Caco-2 (cell line): ENCODE measurements around the gene PPP1R14D. TPM values are rescaled to one million over a fixed set of nuclear protein-coding genes. Genes with fewer than 3 reads are reported as not detected.

Source experiments
- BruUV-seq: library from RNA; stranded (reverse); fragments of 400-500 nt; replicated peaks from 2 replicates; lab custom pipeline; 2021; lab: Mats Ljungman, UMichigan
- CTCF ChIA-PET: fragments of 300-600 bp; sonication (Branson Sonifier 250); formaldehyde crosslinking; loops from one replicate; lab custom pipeline; 2022; ENCODE audit warnings: antibody characterized with exemption; lab: Charles Lee
- POLR2A ChIA-PET: fragments of 300-600 bp; sonication (Branson Sonifier 250); formaldehyde crosslinking; loops from one replicate; lab custom pipeline; 2022; ENCODE audit warnings: antibody characterized with exemption; lab: Charles Lee
- DNase-seq, 2 experiments: peaks; one replicate each; pipeline versions ENCODE4 v3.0.0 to v3.0.0-alpha.2; 2020 to 2022
- H3K27me3 ChIP-seq: replicated peaks from 2 replicates; pipeline ENCODE4 v1.6.0; 2011; ENCODE audit warnings: low read length; ENCODE audit not compliant: control insufficient read depth, insufficient read depth
- H3K36me3 ChIP-seq: 2 replicates; pipeline ENCODE4 v1.5.1; 2011; ENCODE audit warnings: low read length; ENCODE audit not compliant: control insufficient read depth, insufficient read depth
- H3K4me1 ChIP-seq: fragments of 250-450 bp; sonication (Bioruptor Pico); 2 replicates; pipeline ENCODE4 v1.5.1; 2020; ENCODE audit warnings: mild to moderate bottlenecking
- H3K4me3 ChIP-seq: 2 replicates; pipeline ENCODE4 v1.5.1; 2011; ENCODE audit warnings: low read depth, mild to moderate bottlenecking, control low read depth, low read length
- H3K9me3 ChIP-seq: fragments of 250-450 bp; sonication (Bioruptor Pico); 2 replicates; pipeline ENCODE4 v1.5.1; 2020; ENCODE audit warnings: mild to moderate bottlenecking, moderate library complexity
- H3K27ac Mint-ChIP-seq: one replicate; pipeline ENCODE4 v1.8.0; 2022; ENCODE audit warnings: mixed read lengths; ENCODE audit not compliant: unreplicated experiment
- H3K27me3 Mint-ChIP-seq: one replicate; pipeline ENCODE4 v1.8.0; 2022; ENCODE audit warnings: mixed read lengths; ENCODE audit not compliant: insufficient read depth, unreplicated experiment
- H3K36me3 Mint-ChIP-seq: one replicate; pipeline ENCODE4 v1.8.0; 2022; ENCODE audit warnings: mild to moderate bottlenecking, mixed read lengths; ENCODE audit not compliant: insufficient read depth, unreplicated experiment
- H3K4me1 Mint-ChIP-seq: one replicate; pipeline ENCODE4 v1.8.0; 2022; ENCODE audit warnings: low read depth, mixed read lengths; ENCODE audit not compliant: unreplicated experiment
- H3K4me3 Mint-ChIP-seq: one replicate; pipeline ENCODE4 v1.8.0; 2022; ENCODE audit warnings: mild to moderate bottlenecking, moderate library complexity, mixed read lengths; ENCODE audit not compliant: unreplicated experiment
- H3K9me3 Mint-ChIP-seq: one replicate; pipeline ENCODE4 v1.8.0; 2022; ENCODE audit warnings: mixed read lengths; ENCODE audit not compliant: unreplicated experiment
- CTCF ChIP-seq, 2 experiments: fragments of 200-600 bp in 1 of 2; IDR thresholded peaks; 1 replicate in 1 of 2; 2 replicates in 1 of 2; pipeline versions ENCODE4 v1.5.1 to v1.8.0; 2011 to 2022; ENCODE audit warnings: antibody characterized with exemption in 1 of 2, control low read depth in 1 of 2, inconsistent platforms in 1 of 2, low read depth in 1 of 2, low read length in 1 of 2, mild to moderate bottlenecking in 1 of 2, moderate library complexity in 1 of 2; ENCODE audit not compliant: insufficient read depth in 1 of 2, severe bottlenecking in 1 of 2, unreplicated experiment in 1 of 2
- intact Hi-C: fragments of 100-400 bp; cut with micrococcal nuclease; formaldehyde crosslinking; loops from one replicate; pipeline ENCODE4 v1.10.0; 2022; ENCODE audit not compliant: unreplicated experiment
- total RNA-seq: library from RNA; stranded (reverse); gene quantifications from 2 replicates; pipeline ENCODE4 v1.2.3, GENCODE V29; 2022

PPP1R14D gene
- total RNA-seq, 1 experiment from 2014 or later: 0.43 TPM

- no peak overlapping the region for H3K4me3 ChIP-seq
- Mint-ChIP-seq H3K36me3 (peaks cover 31% of the 10 kb centered on the region), H3K9me3 (no peaks in the 10 kb centered on the region), H3K27ac (no peak overlapping the region), H3K4me3 (no peak overlapping the region), H3K27me3 (no peaks in the 10 kb centered on the region), H3K4me1 (no peaks in the 10 kb centered on the region)
- POLR2A ChIA-PET: no interaction called here
- no peak for DNase-seq
- TF ChIP-seq CTCF (IDR thresholded peaks at IDR 0.05; ENCODE audit: insufficient read depth in 1 of 2, low read depth in 1 of 2, low read length in 1 of 2, severe bottlenecking in 1 of 2, unreplicated experiment in 1 of 2): no peak
- no peaks in the 10 kb centered on the region for H3K36me3 ChIP-seq
- CTCF ChIA-PET: interaction anchor here (1.3 kb wide), 1 partner anchor 11 kb away, joined by 3 read pairs; the partner anchor contains the start of gene GCHFR
- no peaks in the 10 kb centered on the region for H3K9me3 ChIP-seq
- intact Hi-C loops: no loop called here
- no peaks in the 10 kb centered on the region for H3K4me1 ChIP-seq
- no peaks in the 10 kb centered on the region for H3K27me3 ChIP-seq
- BruUV-seq: no TSS peak
Observed at GRCh38 chr15:40775007-40775406, 53.5 kb downstream of the PPP1R14D start.

- Histone ChIP-seq H3K4me3 (no peak overlapping the region), H3K36me3 (peaks cover 1% of the 10 kb centered on the region; the same call in 1 of the 2 replicates), H3K27me3 (no peaks in the 10 kb centered on the region), H3K9me3 (no peaks in the 10 kb centered on the region), H3K4me1 (no peaks in the 10 kb centered on the region)
- intact Hi-C loops: no loop called here
- Mint-ChIP-seq H3K27me3 (no peaks in the 10 kb centered on the region), H3K4me3 (no peak overlapping the region), H3K9me3 (no peaks in the 10 kb centered on the region), H3K27ac (no peak overlapping the region), H3K36me3 (peaks cover 36% of the 10 kb centered on the region), H3K4me1 (no peaks in the 10 kb centered on the region)
- no peak for DNase-seq
- no peak for TF ChIP-seq CTCF (IDR thresholded peaks at IDR 0.05; ENCODE audit: insufficient read depth in 1 of 2, low read depth in 1 of 2, low read length in 1 of 2, severe bottlenecking in 1 of 2, unreplicated experiment in 1 of 2)
- CTCF ChIA-PET: interaction anchor here (1.9 kb wide), 1 partner anchor 9 kb away, joined by 5 read pairs; no protein-coding TSS in a partner anchor
- POLR2A ChIA-PET: no interaction called here
- BruUV-seq: no TSS peak
Observed at GRCh38 chr15:40773902-40774301, 54.6 kb downstream of the PPP1R14D start.

GRCh38 chr15:40773496-40773895 is 55.0 kb downstream of the PPP1R14D start:
- TF ChIP-seq CTCF (IDR thresholded peaks at IDR 0.05; ENCODE audit: insufficient read depth in 1 of 2, low read depth in 1 of 2, low read length in 1 of 2, severe bottlenecking in 1 of 2, unreplicated experiment in 1 of 2): no peak
- ChIA-PET CTCF (interaction anchor here (1.9 kb wide), 1 partner anchor 9 kb away, joined by 5 read pairs; no protein-coding TSS in a partner anchor), POLR2A (no interaction called here)
- Histone ChIP-seq H3K36me3 (peaks cover 1% of the 10 kb centered on the region; the same call in 1 of the 2 replicates), H3K4me3 (no peak overlapping the region), H3K4me1 (no peaks in the 10 kb centered on the region), H3K9me3 (no peaks in the 10 kb centered on the region), H3K27me3 (no peaks in the 10 kb centered on the region)
- H3K27me3 Mint-ChIP-seq: no peaks in the 10 kb centered on the region
- H3K4me3 Mint-ChIP-seq: no peak overlapping the region
- BruUV-seq: no TSS peak
- peaks cover 39% of the 10 kb centered on the region for H3K36me3 Mint-ChIP-seq
- H3K9me3 Mint-ChIP-seq: no peaks in the 10 kb centered on the region
- DNase-seq: no peak
- intact Hi-C loops: no loop called here
- H3K27ac Mint-ChIP-seq: no peak overlapping the region
- H3K4me1 Mint-ChIP-seq: no peaks in the 10 kb centered on the region
